ENCODE measurements around the gene DLGAP4. TPM values are rescaled to one million over a fixed set of nuclear protein-coding genes. Genes with fewer than 3 reads are reported as not detected.

Gene DLGAP4
- total RNA-seq, 1 donor from 2014 or later, result 46.3 TPM

GRCh38 chr20:36331209-36331608, 25.1 kb downstream of the DLGAP4 start:
- intact Hi-C loops (cut with micrococcal nuclease), result no loop called here

GRCh38 chr20:36333841-36334240, 27.7 kb downstream of the DLGAP4 start:
- intact Hi-C loops (cut with micrococcal nuclease), result no loop called here

- intact Hi-C loops (cut with micrococcal nuclease), result no loop called here
Measured at GRCh38 chr20:36334281-36335205, 28.4 kb downstream of the DLGAP4 start.

- intact Hi-C loops (cut with micrococcal nuclease), result no loop called here
Measured at GRCh38 chr20:36335206-36335870, 29.2 kb downstream of the DLGAP4 start.

GRCh38 chr20:36336204-36336603, 30.1 kb downstream of the DLGAP4 start:
- intact Hi-C loops (cut with micrococcal nuclease), result no loop called here

- intact Hi-C loops (cut with micrococcal nuclease), result no loop called here
Measured at GRCh38 chr20:36336954-36337704, 31.0 kb downstream of the DLGAP4 start.

GRCh38 chr20:36337886-36338285, 31.7 kb downstream of the DLGAP4 start:
- intact Hi-C loops (cut with micrococcal nuclease), result no loop called here

- intact Hi-C loops (cut with micrococcal nuclease), result no loop called here
Measured at GRCh38 chr20:36339646-36340592, 33.8 kb downstream of the DLGAP4 start.

- intact Hi-C loops (cut with micrococcal nuclease), result no loop called here
Measured at GRCh38 chr20:36340593-36340990, 34.5 kb downstream of the DLGAP4 start.

GRCh38 chr20:36341331-36342020, 35.3 kb downstream of the DLGAP4 start:
- intact Hi-C loops (cut with micrococcal nuclease), result no loop called here

- intact Hi-C loops (cut with micrococcal nuclease), result no loop called here
Measured at GRCh38 chr20:36342331-36343120, 36.4 kb downstream of the DLGAP4 start.

GRCh38 chr20:36343641-36344040, 37.5 kb downstream of the DLGAP4 start:
- intact Hi-C loops (cut with micrococcal nuclease), result no loop called here

- intact Hi-C loops (cut with micrococcal nuclease), result no loop called here
Measured at GRCh38 chr20:36344517-36345132, 38.5 kb downstream of the DLGAP4 start.

- intact Hi-C loops (cut with micrococcal nuclease), result no loop called here
Measured at GRCh38 chr20:36346256-36346655, 40.1 kb downstream of the DLGAP4 start.

- intact Hi-C loops (cut with micrococcal nuclease), result no loop called here
Measured at GRCh38 chr20:36349384-36350170, 43.4 kb downstream of the DLGAP4 start.

- intact Hi-C loops (cut with micrococcal nuclease), result no loop called here
Measured at GRCh38 chr20:36350439-36350838, 44.3 kb downstream of the DLGAP4 start.

GRCh38 chr20:36351937-36352336, 45.8 kb downstream of the DLGAP4 start:
- intact Hi-C loops (cut with micrococcal nuclease), result no loop called here
